B cell (primary cell): ENCODE results near the gene OR10R2.

Experiments used
- CTCF ChIP-seq: fragments of 200-600 bp; IDR thresholded peaks from one replicate; pipeline ENCODE4 v1.8.0; 2022; ENCODE audit warnings: antibody characterized with exemption, mild to moderate bottlenecking
- EZH2 ChIP-seq: IDR thresholded peaks from 2 replicates; pipeline ENCODE4 v1.6.1; 2012; ENCODE audit warnings: borderline replicate concordance, low read depth, mild to moderate bottlenecking, moderate library complexity, low read length; ENCODE audit not compliant: insufficient read depth, poor library complexity, severe bottlenecking

- TF ChIP-seq CTCF (no peak), EZH2 (no peak)
These were observed 14.8 kb upstream of the OR10R2 start for GRCh38 chr1:158457246-158457645.
